Panc1 (cell line): ENCODE measurements around the gene TCEA3. TPM values are rescaled to one million over a fixed set of nuclear protein-coding genes. Genes with fewer than 3 reads are reported as not detected.

Experiments
- ATAC-seq: fragments of 200-7000 bp; cut with Tn5 transposase; 2 replicates; pipeline ENCODE4 v1.9.1; 2020; ENCODE audit warnings: mild to moderate bottlenecking, moderate library complexity
- BruUV-seq: library from RNA; stranded (reverse); fragments of 400-500 nt; replicated peaks from 2 replicates; lab custom pipeline; 2021; lab: Mats Ljungman, UMichigan
- CTCF ChIA-PET: fragments of 300-600 bp; sonication (Branson Sonifier 250); formaldehyde crosslinking; loops from one replicate; lab custom pipeline; 2022; ENCODE audit warnings: antibody characterized with exemption; lab: Charles Lee
- POLR2A ChIA-PET: fragments of 300-600 bp; sonication (Branson Sonifier 250); formaldehyde crosslinking; loops from one replicate; lab custom pipeline; 2022; ENCODE audit warnings: antibody characterized with exemption; lab: Charles Lee
- DNase-seq: peaks from one replicate; pipeline ENCODE4 v3.0.0-alpha.2; 2010; ENCODE audit warnings: low read depth, low spot score
- H3K27ac ChIP-seq: 2 replicates; pipeline ENCODE4 v1.5.1; 2011; ENCODE audit warnings: mild to moderate bottlenecking, low read length, inconsistent platforms
- H3K27me3 ChIP-seq: fragments of 200-500 bp; sonication (Bioruptor generic); 2 replicates; pipeline ENCODE4 v1.6.0; 2014; ENCODE audit warnings: low read length, inconsistent platforms; ENCODE audit not compliant: control insufficient read depth, insufficient read depth
- H3K36me3 ChIP-seq: fragments of 200-500 bp; sonication (Bioruptor generic); 2 replicates; pipeline ENCODE4 v1.5.1; 2014; ENCODE audit warnings: inconsistent platforms, mild to moderate bottlenecking, low read length, moderate library complexity; ENCODE audit not compliant: control insufficient read depth, insufficient read depth
- H3K4me1 ChIP-seq: 2 replicates; pipeline ENCODE4 v1.5.1; 2011; ENCODE audit warnings: inconsistent platforms, mild to moderate bottlenecking, low read length, moderate library complexity; ENCODE audit not compliant: control insufficient read depth, insufficient read depth
- H3K4me3 ChIP-seq, 2 experiments: 2 replicates each; pipeline ENCODE4 v1.5.1; 2011 to 2012; ENCODE audit warnings: low read depth in 2 of 2, low read length in 2 of 2, mild to moderate bottlenecking in 2 of 2, inconsistent platforms in 1 of 2, moderate library complexity in 1 of 2
- H3K9me3 ChIP-seq: fragments of 200-500 bp; sonication (Bioruptor generic); 2 replicates; pipeline ENCODE4 v1.5.1; 2014; ENCODE audit warnings: low read depth, mild to moderate bottlenecking, inconsistent platforms, low read length, moderate library complexity; ENCODE audit not compliant: control insufficient read depth, insufficient read depth
- CTCF ChIP-seq: fragments of 450-650 bp; IDR thresholded peaks from 2 replicates; pipeline ENCODE4 v1.5.1; 2017; ENCODE audit warnings: mild to moderate bottlenecking
- POLR2AphosphoS5 ChIP-seq: IDR thresholded peaks from 2 replicates; pipeline ENCODE4 v1.6.1; 2012; ENCODE audit warnings: mild to moderate bottlenecking, low read depth, low read length, moderate library complexity
- REST ChIP-seq, 2 experiments: IDR thresholded peaks; 2 replicates each; pipeline ENCODE4 v1.6.1; 2011 to 2012; ENCODE audit warnings: low read depth in 2 of 2, control low read depth in 1 of 2, low read length in 1 of 2, mild to moderate bottlenecking in 1 of 2, moderate library complexity in 1 of 2; ENCODE audit not compliant: insufficient read depth in 1 of 2
- SIN3A ChIP-seq: IDR thresholded peaks from 2 replicates; pipeline ENCODE4 v1.6.1; 2012; ENCODE audit warnings: low read depth, mild to moderate bottlenecking, low read length, moderate library complexity, borderline replicate concordance; ENCODE audit not compliant: insufficient read depth
- TCF7L2 ChIP-seq: IDR thresholded peaks from 2 replicates; pipeline ENCODE4 v1.6.1; 2011; ENCODE audit warnings: mild to moderate bottlenecking, low read depth, low read length, inconsistent platforms
- in situ Hi-C: cut with HindIII; loops from 2 replicates; pipeline ENCODE4 v1.10.0; 2016; ENCODE audit warnings: low sequenced_read_pairs, low pct_unique_long_range_greater_than_20kb
- intact Hi-C: fragments of 100-400 bp; cut with micrococcal nuclease; formaldehyde crosslinking; loops from one replicate; pipeline ENCODE4 v1.10.0; 2022; ENCODE audit not compliant: unreplicated experiment
- total RNA-seq: library from RNA; stranded (reverse); gene quantifications from one replicate; pipeline ENCODE4 v1.2.1, GENCODE V29; 2021; ENCODE audit not compliant: unreplicated experiment

Gene TCEA3
- total RNA-seq, 1 experiment from 2014 or later, result 8.3 TPM

- Histone ChIP-seq H3K4me3 (no peak overlapping the region; a peak in 1 of 4 replicates), H3K4me1 (peaks cover 25% of the 10 kb centered on the region), H3K27ac (peak overlapping the region; percentile 95), H3K27me3 (no peaks in the 10 kb centered on the region), H3K9me3 (no peaks in the 10 kb centered on the region; the same call in 1 of the 2 replicates), H3K36me3 (no peaks in the 10 kb centered on the region)
- no TSS peak for BruUV-seq
- no peak for TF ChIP-seq TCF7L2
- TF ChIP-seq REST (IDR thresholded peaks at IDR 0.05; ENCODE audit: insufficient read depth in 1 of 2, low read depth in 2 of 2, low read length in 1 of 2), result no peak
- no peak for TF ChIP-seq SIN3A
- no peak for TF ChIP-seq CTCF
- no peak for TF ChIP-seq POLR2AphosphoS5
- DNase-seq (peak; percentile 48), ATAC-seq (peak; percentile 73)
- ChIA-PET CTCF (interaction anchor here (0.8 to 0.9 kb wide), 2 partner anchors 16 to 27 kb away, joined by 4 to 10 read pairs; no protein-coding TSS in a partner anchor), POLR2A (interaction anchor here (0.5 to 1.1 kb wide), 3 partner anchors 14 to 131 kb away, joined by 3 to 9 read pairs (median 3); partner anchors contain the start of gene ZNF436)
- in situ Hi-C loops (no loop called here), intact Hi-C loops (no loop called here)
Measured at GRCh38 chr1:23403038-23403336, 21.6 kb downstream of the TCEA3 start.

- no peak for TF ChIP-seq SIN3A
- no peak for TF ChIP-seq POLR2AphosphoS5
- TF ChIP-seq CTCF, result no peak
- no peak for TF ChIP-seq REST (IDR thresholded peaks at IDR 0.05; ENCODE audit: insufficient read depth in 1 of 2, low read depth in 2 of 2, low read length in 1 of 2)
- no peak for TF ChIP-seq TCF7L2
- CTCF ChIA-PET, result interaction anchor here (0.7 to 0.8 kb wide), 2 partner anchors 26 to 38 kb away, joined by 5 to 10 read pairs; no protein-coding TSS in a partner anchor
- intact Hi-C loops (no loop called here), in situ Hi-C loops (no loop called here)
- DNase-seq (no peak), ATAC-seq (no peak)
- H3K36me3 ChIP-seq, result no peaks in the 10 kb centered on the region
- H3K27ac ChIP-seq, result peak overlapping the region; percentile 95
- no peaks in the 10 kb centered on the region for H3K27me3 ChIP-seq
- H3K9me3 ChIP-seq, result no peaks in the 10 kb centered on the region; the same call in 1 of the 2 replicates
- no TSS peak for BruUV-seq
- POLR2A ChIA-PET, result interaction anchor here (0.5 to 1.1 kb wide), 3 partner anchors 13 to 130 kb away, joined by 3 to 9 read pairs (median 3); partner anchors contain the start of gene ZNF436
- H3K4me3 ChIP-seq, result no peak overlapping the region
- H3K4me1 ChIP-seq, result peaks cover 25% of the 10 kb centered on the region
Measured at GRCh38 chr1:23402286-23403037, 22.1 kb downstream of the TCEA3 start.
